Astrocyte of the cerebellum (primary cell): ENCODE results near the gene SIVA1.

Experiments used
- DNase-seq: peaks from one replicate; pipeline ENCODE4 v3.0.0-alpha.2; 2011; ENCODE audit warnings: low read depth
- H3K4me3 ChIP-seq: 2 replicates; pipeline ENCODE4 v1.5.1; 2011; ENCODE audit warnings: mild to moderate bottlenecking, low read depth, low read length, moderate library complexity
- CTCF ChIP-seq: IDR thresholded peaks from 2 replicates; pipeline ENCODE4 v1.5.1; 2012; ENCODE audit warnings: low read length, low read depth, moderate library complexity, mild to moderate bottlenecking; ENCODE audit errors: missing control alignments
- in situ Hi-C: cut with HindIII; loops from 2 replicates; pipeline ENCODE4 v1.10.0; 2017; ENCODE audit warnings: low sequenced_read_pairs

SIVA1 gene

GRCh38 chr14:104741108-104741802 is 11.7 kb upstream of the SIVA1 start:
- in situ Hi-C loops = no loop called here
- no peak overlapping the region for H3K4me3 ChIP-seq
- no peak for DNase-seq
- TF ChIP-seq CTCF = no peak

DNA sequence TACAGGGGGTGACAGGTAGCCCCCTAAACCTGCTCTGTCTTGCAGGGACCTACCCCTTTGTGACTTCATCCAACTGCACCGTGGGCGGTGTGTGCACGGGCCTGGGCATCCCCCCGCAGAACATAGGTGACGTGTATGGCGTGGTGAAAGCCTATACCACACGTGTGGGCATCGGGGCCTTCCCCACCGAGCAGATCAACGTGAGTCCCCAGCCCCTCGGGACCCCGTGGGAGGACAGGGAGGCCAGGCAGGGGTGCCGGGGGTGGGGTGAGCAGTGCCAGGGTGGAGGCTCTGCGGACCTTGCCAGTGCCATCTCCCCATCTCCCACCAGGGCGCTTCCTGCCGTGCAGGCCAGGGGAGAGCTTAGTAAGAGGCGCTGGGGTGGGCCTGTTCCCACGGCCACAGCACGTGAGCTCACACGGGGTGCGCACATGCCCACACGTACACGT is 11.1 kb upstream of the SIVA1 start:
- DNase-seq = no peak
- H3K4me3 ChIP-seq = no peak overlapping the region
- no peak for TF ChIP-seq CTCF
- in situ Hi-C loops = no loop called here

- no peak for DNase-seq
- H3K4me3 ChIP-seq = no peak overlapping the region
- in situ Hi-C loops = no loop called here
- TF ChIP-seq CTCF = no peak
These were observed 10.1 kb upstream of the SIVA1 start for GRCh38 chr14:104742586-104743455.

- in situ Hi-C loops = no loop called here
- no peak for TF ChIP-seq CTCF
- DNase-seq = no peak
- H3K4me3 ChIP-seq = no peak overlapping the region
These were observed 9.2 kb upstream of the SIVA1 start for GRCh38 chr14:104743461-104744380.

DNA sequence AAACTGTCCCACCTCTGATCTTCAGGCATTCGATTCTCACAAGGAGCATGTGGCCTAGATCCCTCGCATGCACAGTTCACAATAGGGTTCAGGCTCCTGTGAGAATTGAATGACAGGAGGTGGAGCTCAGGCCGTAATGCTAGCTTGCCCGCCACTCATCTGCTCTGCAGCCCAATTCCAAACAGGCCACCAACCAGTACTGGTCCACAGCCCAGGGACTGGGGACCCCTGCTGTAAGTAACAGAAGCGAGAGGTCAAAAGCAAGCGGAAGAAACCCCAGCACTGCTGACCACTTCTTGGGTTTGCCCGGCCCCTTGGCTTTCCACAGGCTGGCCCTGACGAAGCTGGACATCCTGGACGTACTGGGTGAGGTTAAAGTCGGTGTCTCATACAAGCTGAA is 8.5 kb upstream of the SIVA1 start:
- in situ Hi-C loops = no loop called here
- TF ChIP-seq CTCF = no peak
- DNase-seq = no peak
- no peak overlapping the region for H3K4me3 ChIP-seq

DNA sequence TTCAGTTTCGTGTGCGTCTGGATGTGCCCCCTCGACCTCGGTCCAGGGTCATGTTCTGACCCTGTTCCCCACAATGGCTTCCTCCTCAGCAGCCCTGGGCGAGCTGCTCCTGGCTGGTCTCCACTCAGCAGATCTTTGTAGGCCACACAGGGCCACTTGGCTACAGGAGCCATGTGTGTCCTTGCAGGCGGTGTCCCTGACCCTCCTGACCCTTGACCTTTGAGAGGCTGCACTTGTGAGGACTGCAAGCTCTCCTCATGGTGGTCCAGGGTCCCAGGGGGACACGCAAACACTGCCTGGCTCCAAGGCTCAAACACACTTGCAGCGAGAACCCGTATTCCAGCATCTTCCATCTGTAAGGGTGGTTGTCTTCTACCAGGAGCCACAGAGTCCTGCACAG is 7.5 kb upstream of the SIVA1 start:
- no peak for DNase-seq
- in situ Hi-C loops = no loop called here
- H3K4me3 ChIP-seq = no peak overlapping the region
- TF ChIP-seq CTCF = no peak
